HG02623 (cell line): ENCODE measurements around the gene UBE2E2.

ENCODE experiments used
- ATAC-seq: cut with Tn5 transposase; IDR thresholded peaks from one replicate; pipeline ENCODE4 v1.9.1; 2021; ENCODE audit warnings: moderate library complexity; ENCODE audit not compliant: unreplicated experiment

Gene UBE2E2

GRCh38 chr3:23192816-23193215 is 10.3 kb upstream of the UBE2E2 start:
- no peak for ATAC-seq

GRCh38 chr3:23193831-23194230 is 9.3 kb upstream of the UBE2E2 start:
- ATAC-seq: no peak

GRCh38 chr3:23198801-23199200 is 4.3 kb upstream of the UBE2E2 start:
- no peak for ATAC-seq

DNA sequence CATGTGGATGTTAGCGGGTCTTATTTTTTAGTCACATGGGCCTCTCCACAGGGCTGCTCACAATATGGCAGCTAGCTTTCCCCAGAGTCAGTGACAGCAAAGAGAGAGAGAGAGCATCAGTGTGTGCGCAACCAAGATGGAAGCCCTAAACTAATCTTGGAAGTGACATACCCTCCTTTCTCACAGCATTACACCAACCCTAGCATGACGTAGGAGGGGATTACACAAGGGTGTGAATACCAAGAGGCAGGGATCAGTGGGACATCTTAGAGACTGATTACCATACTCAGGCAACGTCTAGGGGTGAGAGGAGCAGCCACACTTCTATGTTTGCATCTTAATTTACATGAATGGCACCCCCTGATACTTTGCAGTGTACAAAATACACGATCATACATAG is 3.5 kb upstream of the UBE2E2 start:
- no peak for ATAC-seq

DNA sequence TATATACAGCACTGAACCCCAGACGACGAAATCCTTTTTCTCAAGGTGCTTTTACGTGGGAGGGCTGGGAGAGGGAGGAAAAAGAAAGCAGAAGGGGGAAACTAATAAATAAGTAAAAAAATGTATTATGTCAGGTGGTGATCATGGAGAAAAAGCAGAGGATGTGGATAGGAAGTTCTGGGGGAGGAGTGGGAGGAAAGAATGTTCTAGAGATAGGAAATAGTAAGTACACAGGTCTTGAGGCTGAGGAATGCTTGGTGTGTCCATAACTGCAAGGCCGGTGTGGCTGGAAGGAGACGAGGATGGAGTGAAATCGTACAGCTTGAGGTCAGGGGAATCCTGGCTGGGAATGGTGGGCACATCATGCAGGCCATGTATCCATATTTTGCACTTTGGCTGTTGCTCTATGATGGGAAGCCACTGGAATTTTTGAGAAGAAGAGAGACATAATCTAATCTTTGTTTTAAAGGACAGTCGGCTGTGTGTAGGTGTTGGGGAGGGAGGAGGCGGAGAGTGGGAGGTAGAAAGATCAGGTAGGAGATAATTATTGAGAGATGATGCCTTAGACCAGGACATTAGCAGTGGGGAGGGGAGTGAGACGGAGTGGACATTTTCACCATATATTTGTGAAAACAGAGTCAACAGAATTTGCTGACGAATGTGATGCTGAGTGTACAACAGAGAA is 1.8 kb upstream of the UBE2E2 start:
- no peak for ATAC-seq

DNA sequence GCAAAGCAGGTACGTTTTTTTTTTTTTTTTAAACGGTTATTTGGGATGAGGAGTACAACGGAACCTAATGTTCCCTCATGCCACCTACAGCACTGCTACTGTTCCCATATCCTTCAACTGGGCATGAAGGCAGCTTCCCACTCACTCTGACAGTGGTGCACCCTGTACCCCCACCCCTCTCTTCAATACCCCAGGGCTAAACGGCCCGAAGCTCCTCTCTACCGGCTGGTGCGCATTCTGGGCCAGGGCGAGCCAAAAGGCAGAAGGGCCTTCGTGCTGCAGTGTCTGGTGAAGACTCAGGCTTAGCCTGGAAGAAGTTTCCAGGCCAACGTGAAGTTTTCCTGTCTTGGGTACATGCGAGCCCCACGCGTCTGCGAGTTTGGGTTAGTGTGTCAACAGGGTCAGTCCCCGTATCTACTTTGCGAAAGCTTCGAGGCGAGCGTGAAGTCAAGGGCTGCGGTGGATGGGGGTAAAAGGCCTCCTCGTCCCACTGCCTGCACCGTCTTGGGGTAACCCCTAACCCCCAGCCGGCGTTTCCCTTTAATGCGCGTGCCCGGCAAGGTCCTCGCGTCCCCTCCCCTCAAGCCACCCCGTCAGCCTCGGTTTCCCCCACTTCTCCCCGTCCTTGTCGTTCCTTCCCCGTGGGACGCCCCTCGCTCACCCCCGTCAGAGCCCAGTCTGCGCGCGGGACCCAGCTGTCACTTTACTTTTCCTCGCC is 765 bp upstream of the UBE2E2 start:
- peak; percentile 23 for ATAC-seq

DNA sequence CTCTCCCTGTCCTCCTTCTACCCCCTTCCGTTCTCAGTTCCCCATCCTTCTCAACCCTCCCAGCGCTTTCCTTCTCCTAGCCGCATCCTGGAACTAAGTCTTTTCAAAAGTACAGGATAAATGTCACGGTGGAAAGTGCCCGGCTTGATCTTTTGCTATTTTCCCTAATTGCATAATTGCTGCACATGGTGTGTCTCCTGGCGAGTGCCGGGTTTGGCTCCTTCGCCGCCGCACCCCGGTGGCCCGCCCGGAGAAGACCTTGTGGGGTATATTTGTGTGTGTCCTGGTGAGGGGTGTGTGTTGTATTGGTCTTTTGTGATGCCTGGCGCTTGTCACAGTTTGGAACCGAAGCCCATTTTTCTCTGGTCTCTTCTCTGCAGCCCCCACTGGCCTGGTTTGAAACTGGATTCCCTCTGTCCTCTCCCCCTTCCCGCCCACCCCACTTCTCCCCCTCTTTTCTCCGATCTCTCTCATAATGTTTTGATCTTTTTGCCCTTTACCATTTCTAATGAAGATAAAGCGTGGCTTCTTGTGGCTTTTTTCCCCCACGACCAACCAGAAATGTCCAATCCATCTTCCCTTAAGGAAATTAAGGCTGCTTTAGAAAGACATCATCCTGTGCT is 692 bp downstream of the UBE2E2 start:
- ATAC-seq: no peak

DNA sequence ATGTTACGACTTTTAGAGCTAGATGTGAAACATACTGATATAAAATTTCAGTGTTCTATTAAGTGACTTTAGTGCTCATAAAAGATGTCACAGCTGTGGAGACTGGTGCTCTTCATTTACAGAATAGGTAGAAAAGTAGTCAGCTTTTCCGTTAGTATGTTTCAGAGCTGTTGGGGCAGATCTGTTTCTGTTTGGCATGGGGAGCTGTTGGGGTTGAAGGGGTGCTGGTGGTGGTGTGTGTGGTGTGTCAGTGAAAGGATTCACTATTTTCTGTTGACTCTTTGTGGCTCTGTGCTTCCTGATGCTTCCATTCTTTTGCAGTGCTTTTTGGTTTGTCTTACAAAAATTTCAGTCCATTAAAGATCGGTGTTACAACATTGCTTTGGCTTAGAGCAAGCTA is 3.2 kb downstream of the UBE2E2 start:
- no peak for ATAC-seq

DNA sequence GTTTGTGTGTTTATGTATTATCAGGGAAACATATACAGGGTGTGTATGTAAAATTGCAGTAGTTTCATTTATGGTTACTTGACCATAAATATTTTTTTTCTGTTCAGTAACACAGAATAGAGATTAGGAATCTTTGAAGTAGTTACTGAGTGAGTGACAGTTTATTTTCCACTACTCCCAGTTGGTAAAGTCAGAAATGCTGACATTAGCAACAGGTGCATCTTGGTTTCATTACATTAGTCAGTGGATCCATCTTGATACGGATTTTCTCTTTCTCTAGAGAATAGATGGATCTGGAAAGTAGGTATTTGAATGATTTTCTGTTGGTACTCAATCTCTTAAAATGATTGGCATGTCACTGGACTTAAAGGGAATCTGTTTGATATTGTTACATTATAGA is 6.0 kb downstream of the UBE2E2 start:
- no peak for ATAC-seq

- ATAC-seq: no peak
Observed at GRCh38 chr3:23209747-23210487, 6.8 kb downstream of the UBE2E2 start.

DNA sequence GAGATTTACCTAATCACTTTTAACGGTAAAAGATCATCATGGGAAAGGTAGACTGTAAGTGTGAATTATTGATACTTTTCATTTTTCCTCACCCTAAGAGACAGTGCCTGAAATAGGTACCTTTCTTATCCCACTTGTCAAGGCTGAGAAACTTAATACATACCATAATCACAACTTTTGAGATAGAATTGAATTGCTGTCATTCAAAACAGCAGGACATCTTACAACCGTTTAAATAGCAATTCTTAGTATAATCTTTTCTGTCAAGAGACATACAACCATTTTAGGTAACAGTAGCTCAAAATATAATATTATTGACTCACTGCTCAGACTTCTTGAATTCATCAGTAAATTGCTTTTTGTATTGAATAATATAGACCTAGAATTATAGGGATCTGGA is 10.7 kb downstream of the UBE2E2 start:
- no peak for ATAC-seq

DNA sequence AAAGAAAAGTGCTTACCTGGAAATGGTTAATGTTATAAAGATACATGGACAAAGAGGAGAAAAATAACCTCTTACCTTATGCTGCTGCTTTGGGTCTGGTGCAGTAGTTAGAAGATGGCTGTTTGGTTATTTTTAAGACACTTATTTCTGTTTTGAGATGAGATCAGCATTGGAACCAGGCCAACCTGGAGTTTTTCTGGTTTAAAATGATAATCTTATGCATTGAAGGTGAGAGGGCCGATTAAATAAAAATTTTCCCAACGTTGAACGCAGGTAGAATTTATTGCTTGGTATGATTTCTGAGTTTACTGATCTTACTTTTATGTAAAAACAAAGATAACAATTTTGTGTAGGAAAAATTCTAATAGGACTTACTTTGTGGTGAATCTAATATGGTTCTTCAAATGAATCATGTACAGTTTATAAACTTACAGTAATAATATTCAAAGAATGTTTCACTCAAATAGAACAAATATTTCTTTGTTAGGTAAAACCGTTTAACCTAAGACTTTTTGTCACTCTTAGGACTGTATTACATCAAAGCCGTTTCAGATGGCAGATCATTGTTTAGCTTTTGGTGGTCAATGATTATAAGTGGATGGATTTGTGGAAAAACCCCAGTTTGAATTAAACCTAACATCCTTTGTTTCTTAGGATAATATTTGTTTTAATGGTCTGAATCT is 14.9 kb downstream of the UBE2E2 start:
- ATAC-seq: no peak

DNA sequence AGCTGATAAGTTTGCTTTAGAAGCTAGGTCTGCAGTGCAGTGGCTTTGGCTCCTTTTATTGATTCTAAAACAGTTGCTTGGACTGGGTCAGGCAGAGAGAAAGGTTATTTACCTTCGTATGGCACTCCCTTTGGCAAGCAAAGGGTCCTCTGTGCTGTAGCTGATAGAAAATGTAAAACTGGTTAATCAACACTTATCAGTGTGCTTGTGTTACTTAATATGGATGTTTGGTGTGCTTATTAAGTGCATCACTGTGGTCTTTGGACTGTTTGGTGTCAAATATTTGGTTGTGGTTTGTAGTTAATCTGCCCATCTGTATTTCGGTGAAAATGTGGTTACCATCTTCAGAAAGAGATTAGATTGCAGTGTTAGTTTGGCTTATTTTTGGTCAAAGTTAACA is 16.0 kb downstream of the UBE2E2 start:
- peak; percentile 39 for ATAC-seq

DNA sequence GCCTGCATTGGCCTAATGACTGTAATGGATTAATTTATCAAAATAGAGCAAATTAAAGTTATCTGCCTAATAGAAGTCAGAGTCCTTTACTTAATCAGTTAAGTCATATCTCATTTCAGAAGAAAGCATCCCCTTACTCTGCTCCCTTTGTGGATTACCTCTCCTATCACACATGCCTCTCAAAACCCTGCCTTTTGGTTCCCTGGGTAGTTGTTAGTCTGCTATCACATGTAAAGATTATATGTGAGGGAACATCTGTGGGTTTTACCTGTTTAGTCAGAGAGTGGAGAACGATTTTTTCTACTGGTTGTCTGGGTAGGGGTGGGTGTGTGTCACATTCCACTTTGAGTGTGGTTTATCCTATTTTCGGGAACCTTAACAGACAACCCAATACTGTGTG is 16.4 kb downstream of the UBE2E2 start:
- ATAC-seq: peak; percentile 40

DNA sequence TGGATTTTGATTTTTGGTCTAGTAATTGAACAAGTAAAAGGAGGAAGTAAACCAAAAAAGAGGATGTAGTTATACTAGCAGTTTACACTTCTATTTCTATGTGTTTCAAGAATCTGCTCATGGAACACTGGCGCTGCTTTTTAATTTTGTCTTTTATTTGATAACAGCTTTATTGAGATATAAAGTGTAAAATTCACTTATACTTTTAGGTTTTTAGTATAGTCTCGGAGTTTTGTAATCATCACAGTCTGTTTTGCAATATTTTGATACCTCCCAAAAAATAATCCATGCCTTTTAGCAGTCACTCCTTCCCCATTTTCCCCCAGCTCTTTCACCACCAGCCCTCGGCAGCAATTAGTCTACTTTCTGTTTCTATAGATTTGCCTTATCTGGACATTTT is 18.0 kb downstream of the UBE2E2 start:
- no peak for ATAC-seq

DNA sequence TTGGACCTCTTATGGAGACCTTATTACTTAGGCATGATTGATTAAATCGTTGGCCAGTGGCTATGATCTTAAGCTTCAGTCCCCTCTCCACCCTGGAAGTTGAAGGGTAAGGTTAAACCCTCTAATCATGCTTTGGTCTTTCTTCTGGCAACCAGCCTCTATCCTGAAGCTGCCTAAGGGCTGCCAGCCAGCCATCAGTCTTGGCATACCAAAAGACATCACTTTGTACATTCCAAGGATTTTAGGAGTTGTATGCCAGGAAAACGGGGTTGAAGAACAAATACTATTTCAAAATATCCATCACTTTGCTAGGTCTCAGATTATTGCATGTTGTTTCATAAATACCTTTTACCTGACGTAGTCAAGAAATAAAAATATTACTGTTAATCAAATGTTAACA is 28.9 kb downstream of the UBE2E2 start:
- ATAC-seq: no peak

DNA sequence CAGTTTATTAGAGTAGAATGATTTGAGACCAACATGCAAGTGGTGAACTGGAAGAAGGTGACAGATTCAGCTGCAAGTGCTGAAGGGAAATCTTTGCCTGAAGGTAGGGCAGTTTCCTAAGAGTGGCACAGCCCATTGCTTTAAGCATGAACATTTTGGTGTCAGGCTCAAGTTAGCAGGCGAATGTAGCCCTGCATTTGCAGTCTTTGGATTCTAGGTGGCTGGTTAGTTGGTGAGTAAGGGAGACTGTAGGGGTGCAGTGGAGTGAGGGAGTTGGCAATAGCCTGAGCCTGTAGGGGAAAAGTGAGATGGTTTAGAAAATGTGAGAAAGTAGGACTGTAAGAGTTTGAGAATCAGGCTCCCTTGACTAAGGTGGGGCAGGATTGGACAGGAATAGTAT is 29.7 kb downstream of the UBE2E2 start:
- ATAC-seq: no peak

DNA sequence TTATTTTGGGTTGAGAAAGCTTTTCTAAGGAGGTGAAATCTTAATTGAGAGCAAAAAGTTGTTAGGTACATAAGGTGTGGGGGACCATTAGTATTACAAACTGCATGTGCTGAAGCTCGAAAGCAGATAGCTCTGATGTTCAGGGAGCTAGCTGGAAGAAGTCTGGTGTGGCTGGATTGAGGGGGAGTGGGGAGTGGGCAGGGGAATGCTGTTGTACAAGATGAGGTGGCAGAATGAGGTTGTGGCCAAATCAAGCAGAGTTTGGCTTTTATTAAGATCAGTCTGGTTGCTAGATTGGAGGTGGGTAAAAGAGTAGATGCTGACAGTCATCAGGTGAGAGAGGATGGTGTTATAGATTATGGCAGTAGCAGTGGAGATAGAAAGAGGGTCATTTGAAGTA is 32.1 kb downstream of the UBE2E2 start:
- no peak for ATAC-seq

DNA sequence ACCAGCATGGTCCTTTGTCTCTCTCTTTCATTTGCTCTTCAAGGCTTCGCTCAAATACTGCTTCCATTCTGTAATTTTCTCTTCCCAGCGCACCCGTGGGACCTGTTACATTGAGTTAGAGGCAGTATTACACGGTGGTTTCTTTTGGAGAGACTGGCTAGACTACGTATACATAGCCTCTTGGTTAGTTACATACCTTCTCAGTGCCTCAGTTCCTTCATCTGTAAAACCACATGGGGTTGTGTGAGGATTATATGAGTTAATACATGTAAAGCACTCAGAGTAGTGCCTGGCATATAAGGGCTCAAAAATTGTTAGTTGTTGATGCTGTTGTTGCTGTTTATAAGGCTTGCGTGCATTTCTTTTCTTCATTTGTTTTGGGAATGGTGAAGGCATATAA is 33.8 kb downstream of the UBE2E2 start:
- ATAC-seq: no peak

- ATAC-seq: no peak
Observed at GRCh38 chr3:23238156-23238555, 35.0 kb downstream of the UBE2E2 start.

- ATAC-seq: no peak
Observed at GRCh38 chr3:23238578-23238977, 35.5 kb downstream of the UBE2E2 start.
